Caki2 (cell line): ENCODE results near the gene SMYD3. TPM values are rescaled to one million over a fixed set of nuclear protein-coding genes. Genes with fewer than 3 reads are reported as not detected.
A peak's percentile ranks its signal among the peaks of the same experiment; 100 is the strongest.

Experiments
- DNase-seq: peaks from one replicate; pipeline ENCODE4 v3.0.0-alpha.2; 2015; ENCODE audit warnings: low read depth
- in situ Hi-C: cut with HindIII; loops from 2 replicates; pipeline ENCODE4 v1.10.0; 2016; ENCODE audit warnings: low sequenced_read_pairs, low pct_unique_long_range_greater_than_20kb, mixed read lengths
- total RNA-seq: library from RNA; depleted of rRNA; stranded (reverse); fragments of >200 nt; shearing (Covaris generic); gene quantifications from 2 replicates; pipeline ENCODE4 v1.2.3, GENCODE V29; 2014; ENCODE audit warnings: low replicate concordance

SMYD3 gene
- total RNA-seq, 1 experiment from 2014 or later: 47.7 TPM

DNA sequence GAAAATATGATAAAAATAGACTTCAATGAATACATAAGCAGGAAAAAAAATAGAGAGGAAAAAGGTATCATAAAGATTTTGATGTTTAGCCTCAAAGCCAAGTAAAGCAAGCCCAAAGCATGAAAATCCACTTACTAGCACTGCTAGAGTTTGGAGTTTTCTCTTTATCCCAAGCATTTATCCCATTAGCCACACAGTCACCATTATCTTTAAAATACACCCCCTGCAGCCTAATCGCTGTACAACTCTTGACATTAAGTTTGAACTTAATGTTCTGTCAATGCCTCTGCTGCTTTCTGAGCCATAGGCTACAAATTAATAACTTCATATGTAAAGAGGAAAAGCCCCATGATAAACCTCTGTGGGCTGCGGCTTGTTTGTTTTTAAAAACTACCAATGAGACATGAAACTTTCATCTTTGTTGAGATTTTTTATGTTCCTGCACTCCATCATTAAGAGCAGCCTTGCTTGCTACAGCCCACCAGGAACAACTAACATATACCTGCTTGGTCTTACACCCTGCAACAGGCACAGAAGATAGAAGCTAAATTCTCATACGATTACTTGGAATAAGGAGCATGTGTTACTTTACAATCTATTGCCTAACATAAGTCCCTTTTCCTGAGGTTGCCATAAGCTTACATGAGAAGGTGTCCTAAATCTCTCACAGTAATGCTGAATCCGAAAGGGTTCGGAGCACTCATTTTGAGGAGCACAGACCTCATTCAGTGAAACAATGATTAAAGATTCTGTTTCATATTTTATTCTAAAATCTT lies 202.4 kb downstream of the SMYD3 start:
- in situ Hi-C loops: no loop called here
- no peak for DNase-seq

- no peak for DNase-seq
- in situ Hi-C loops: no loop called here
Measured at GRCh38 chr1:246302711-246303317, 204.3 kb downstream of the SMYD3 start.

DNA sequence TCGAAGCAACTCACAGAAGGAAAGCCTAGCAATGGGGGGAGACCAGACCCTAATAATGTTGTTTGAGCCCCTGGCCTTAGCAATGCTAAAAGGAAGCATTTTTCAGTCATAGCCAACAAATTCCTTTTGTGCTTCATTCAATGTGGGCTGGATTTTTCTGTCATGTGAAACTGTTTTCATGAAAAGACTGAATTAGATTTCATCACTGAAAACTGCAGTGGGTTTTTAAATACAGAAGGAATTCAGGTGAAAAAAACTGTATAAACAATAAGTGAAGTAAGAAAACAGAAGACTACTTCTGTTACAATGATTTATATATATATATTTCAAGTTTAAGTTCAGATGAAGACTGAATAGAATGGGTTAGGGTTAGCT lies 204.8 kb downstream of the SMYD3 start:
- in situ Hi-C loops: no loop called here
- no peak for DNase-seq

DNA sequence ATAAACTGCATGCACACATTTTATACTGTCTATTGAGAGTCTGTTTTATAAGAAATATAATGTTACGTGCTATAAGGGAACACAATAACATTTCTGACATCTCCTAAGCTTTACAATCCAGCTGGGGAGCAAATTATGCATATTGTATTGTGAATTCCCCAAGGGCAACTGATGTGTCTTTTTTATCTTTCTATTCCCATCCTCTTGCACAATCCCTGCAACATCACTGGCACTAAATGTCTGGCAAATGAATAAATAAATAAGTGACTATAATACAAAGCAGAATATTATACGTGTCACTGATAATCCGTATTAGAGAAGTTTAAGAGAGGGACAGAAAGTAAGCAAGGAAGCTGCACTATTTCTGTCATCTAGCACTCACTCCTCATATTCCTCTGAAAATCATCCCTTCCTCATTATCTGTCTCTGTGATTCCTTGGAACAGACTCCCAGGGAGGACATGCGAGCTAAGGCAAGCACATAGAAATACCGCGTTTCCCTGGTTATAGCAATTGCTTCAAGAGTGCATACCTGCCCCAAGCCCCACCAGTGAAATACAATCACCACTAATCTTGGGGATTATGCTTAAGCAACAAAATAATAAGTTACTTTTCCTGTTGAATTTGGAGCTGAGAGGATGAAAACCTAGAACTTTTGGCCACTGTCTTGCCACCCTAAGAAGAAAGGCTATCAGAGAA lies 205.4 kb downstream of the SMYD3 start:
- in situ Hi-C loops: no loop called here

GRCh38 chr1:246300626-246301549 lies 206.2 kb downstream of the SMYD3 start:
- no peak for DNase-seq
- in situ Hi-C loops: no loop called here

More for the DNA sequence above, 205.4 kb downstream of the SMYD3 start:
- DNase-seq: no peak

DNA sequence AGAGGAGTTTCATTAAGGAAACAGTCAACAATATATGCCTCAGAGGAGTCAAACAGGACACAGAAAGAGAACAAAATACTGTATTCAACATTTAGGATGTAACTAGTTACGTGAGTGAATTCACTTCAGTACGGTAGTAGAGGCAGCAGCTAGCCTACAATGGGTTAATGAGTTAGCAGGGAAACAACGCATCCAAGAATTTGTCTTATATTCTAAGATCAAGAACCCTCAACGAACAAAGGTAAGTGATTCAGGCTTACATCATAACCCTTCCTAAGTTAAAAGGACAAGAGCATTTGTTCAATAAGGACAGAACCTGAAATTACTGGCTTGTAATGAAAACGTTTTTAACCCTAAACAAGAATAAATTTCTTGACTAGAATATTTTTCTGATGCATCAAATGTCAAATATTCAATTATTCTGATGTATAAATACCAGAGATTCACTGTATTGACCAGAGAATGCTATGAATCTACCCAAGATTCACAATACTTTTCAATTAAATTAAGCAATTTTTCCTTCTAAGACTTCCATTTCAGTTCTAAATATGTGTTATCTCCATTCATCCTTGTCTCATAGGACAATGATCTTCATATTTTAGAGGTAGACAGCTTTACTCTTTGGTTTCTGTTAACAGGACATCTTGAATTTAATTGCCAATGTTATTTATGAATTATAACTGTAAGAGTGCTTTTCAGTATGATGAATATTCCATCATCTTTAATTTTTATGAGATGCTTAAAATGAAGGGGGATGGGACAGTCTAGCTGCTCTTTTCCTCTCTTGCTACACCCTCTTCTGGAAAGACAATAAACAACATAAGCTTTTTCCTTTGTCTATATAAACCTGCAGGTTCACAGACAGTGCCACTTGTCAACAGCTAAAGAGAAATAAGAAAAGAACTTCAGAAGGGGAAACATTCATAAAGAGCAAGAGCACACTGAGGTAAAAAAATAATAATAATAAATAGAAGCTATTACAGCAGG lies 209.5 kb downstream of the SMYD3 start:
- in situ Hi-C loops: no loop called here
- no peak for DNase-seq

GRCh38 chr1:246295968-246296367 lies 211.1 kb downstream of the SMYD3 start:
- DNase-seq: no peak
- in situ Hi-C loops: no loop called here

DNA sequence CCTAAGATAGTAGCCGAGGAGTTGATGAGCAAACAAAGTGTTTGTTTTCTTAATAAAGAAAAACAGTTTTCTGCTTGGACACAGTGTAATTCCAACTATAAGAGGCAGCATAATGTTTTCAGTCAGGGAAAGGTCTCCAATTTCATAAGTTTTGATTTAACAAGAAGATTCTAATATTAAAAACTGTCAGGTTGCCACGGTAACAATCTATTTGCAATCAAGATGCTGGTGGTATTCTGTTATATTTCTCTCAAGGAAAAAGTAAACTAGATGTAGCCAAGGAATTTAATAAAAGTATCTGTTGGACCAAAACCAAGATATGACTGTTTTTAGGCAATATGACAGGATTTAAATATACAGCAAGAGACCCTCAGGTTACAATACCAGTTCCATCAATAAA lies 211.7 kb downstream of the SMYD3 start:
- in situ Hi-C loops: no loop called here
- no peak for DNase-seq

GRCh38 chr1:246294263-246294662 lies 212.8 kb downstream of the SMYD3 start:
- DNase-seq: no peak
- in situ Hi-C loops: no loop called here

DNA sequence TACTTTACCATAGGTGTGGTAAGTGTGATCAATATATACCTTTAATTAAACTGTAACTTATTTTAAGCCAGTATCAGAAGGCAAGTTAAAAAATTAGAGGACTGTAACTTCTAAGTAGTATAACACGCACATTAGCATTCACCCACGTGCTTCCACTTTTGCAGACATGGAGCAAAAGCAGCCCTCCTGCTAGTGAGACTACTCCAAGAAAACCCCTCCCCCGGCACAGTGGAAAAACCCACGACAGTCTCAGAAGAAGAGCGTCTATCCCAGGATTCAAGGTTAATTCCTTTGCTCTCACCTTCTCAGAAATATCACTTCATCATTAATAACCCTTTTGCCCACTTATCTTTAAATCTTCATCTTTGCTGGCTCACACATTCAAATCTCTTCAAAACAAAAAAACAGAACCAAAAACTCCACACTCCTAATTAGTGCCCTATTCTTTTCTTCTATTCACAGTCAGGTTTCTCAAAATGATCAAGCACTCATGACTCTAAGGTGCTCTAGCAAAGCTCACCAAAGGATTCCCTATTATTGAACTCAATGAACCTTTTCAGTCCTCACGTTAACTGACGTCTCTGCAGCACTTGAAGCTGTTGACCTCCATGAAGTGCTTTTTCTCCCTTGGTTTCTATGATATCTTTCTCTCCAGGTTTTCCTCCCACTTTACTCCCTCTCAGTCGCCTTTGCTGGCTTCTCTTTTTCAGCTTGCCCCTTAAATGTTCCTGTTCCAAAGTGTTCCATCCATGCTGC lies 213.5 kb downstream of the SMYD3 start:
- DNase-seq: no peak
- in situ Hi-C loops: no loop called here

- DNase-seq: no peak
- in situ Hi-C loops: no loop called here
Measured at GRCh38 chr1:246292571-246292970, 214.5 kb downstream of the SMYD3 start.

DNA sequence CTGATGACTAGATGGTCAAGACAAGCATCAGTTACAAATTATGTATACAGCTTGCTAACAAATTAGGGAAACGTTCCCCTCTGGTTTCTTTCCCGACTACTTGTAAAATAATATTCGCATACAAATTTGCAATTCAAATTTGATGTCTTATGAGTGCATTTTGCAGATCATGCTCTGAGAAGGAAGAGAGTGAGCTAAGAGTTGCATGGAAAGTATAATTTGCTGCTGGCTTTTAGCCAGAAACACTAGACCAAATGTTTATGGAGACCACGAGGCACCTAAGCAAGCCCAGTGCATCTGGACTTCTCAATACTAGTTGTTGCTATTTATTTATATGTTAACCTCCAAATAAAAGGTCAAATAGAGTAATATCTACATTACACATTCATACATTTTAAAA lies 216.0 kb downstream of the SMYD3 start:
- in situ Hi-C loops: no loop called here

GRCh38 chr1:246283771-246284410 lies 223.2 kb downstream of the SMYD3 start:
- DNase-seq: no peak
- in situ Hi-C loops: no loop called here

More for the DNA sequence above, 216.0 kb downstream of the SMYD3 start:
- no peak for DNase-seq

DNA sequence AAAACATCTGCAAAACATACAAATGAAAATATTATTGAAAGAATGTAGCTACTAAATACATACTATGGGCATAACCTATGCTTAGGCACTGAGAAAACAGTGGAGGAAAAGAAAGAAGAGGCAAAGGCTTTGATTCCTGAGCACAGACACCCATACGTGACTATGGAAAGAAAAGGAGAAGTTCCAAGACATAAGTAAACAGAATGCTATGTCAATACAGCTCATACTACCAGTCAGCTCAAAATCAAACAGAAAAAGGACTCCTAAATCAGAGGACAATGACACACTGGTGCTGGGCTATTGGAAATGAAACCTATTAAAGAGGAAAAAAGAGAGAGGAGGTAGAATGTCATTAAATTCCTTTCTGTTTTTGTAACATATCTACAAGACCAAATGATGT lies 225.4 kb downstream of the SMYD3 start:
- in situ Hi-C loops: no loop called here
- no peak for DNase-seq

- in situ Hi-C loops: no loop called here
- DNase-seq: no peak
Measured at GRCh38 chr1:246281195-246281594, 225.9 kb downstream of the SMYD3 start.

- in situ Hi-C loops: no loop called here
- peak; percentile 12 for DNase-seq
Measured at GRCh38 chr1:246280551-246280950, 226.5 kb downstream of the SMYD3 start.
